Esophagus squamous epithelium (tissue), 5 donors: Measurements from ENCODE around the gene HOTAIR. TPM values are rescaled to one million over a fixed set of nuclear protein-coding genes. Genes with fewer than 3 reads are reported as not detected.

Source experiments
- DNase-seq: peaks from one replicate; lab custom pipeline; 2025; lab: John Stamatoyannopoulos, UW
- H3K27ac ChIP-seq, 4 donors: fragments of 200-600 bp; sonication (generic); one replicate each; pipeline ENCODE4 v1.5.1; 2016 to 2019; ENCODE audit warnings: mild to moderate bottlenecking in 1 of 4
- H3K27me3 ChIP-seq, 4 donors: fragments of 200-600 bp; sonication (generic); 1 replicate in 3 of 4; 2 replicates in 1 of 4; pipeline versions ENCODE4 v1.5.1 to v1.6.0; 2017 to 2021; ENCODE audit warnings: antibody characterized with exemption in 1 of 4
- H3K36me3 ChIP-seq, 3 donors: fragments of 200-600 bp; sonication (generic); one replicate each; pipeline ENCODE4 v1.5.1; 2016 to 2019
- H3K4me1 ChIP-seq, 3 donors: fragments of 200-600 bp; sonication (generic); one replicate each; pipeline ENCODE4 v1.5.1; 2017 to 2019
- H3K4me3 ChIP-seq, 4 donors: fragments of 200-600 bp; sonication (generic); 1 replicate in 3 of 4; 2 replicates in 1 of 4; pipeline ENCODE4 v1.5.1; 2016 to 2019; ENCODE audit warnings: mild to moderate bottlenecking in 2 of 4, moderate library complexity in 1 of 4
- H3K9me3 ChIP-seq, 3 donors: fragments of 200-600 bp; sonication (generic); one replicate each; pipeline ENCODE4 v1.5.1; 2016 to 2019
- CTCF ChIP-seq, 6 experiments: fragments of 450-650 bp in 4 of 6; fragments of 200-600 bp in 2 of 6; sonication (generic) in 2 of 6; IDR thresholded peaks; one replicate each; pipeline ENCODE4 v1.5.1; 2016 to 2019; ENCODE audit warnings: antibody characterized with exemption in 6 of 6, mild to moderate bottlenecking in 4 of 6, moderate library complexity in 4 of 6
- POLR2A ChIP-seq, 4 donors: fragments of 450-650 bp; IDR thresholded peaks; one replicate each; pipeline ENCODE4 v1.6.1; 2017; ENCODE audit warnings: antibody characterized with exemption in 4 of 4, mild to moderate bottlenecking in 4 of 4, moderate library complexity in 3 of 4
- WGBS, 2 donors: methylation state at CpG; one replicate each; pipeline ENCODE4 v1.1.5; 2018; 5-methylcytosine and 5-hydroxymethylcytosine counted together
- intact Hi-C: fragments of 100-400 bp; cut with DNase I; formaldehyde crosslinking; loops from one replicate; pipeline ENCODE4 v1.15.0; 2022
- total RNA-seq, 4 donors: library from RNA; depleted of rRNA; stranded (reverse); fragments of >200 nt; gene quantifications; one replicate each; pipeline ENCODE4 v1.1.0, GENCODE V29; 2016
- donor health status: DM: yes; HTN: yes; CAD: no.

Gene HOTAIR
- total RNA-seq, 4 donors from 2014 or later, result not detected

- no peaks in the 10 kb centered on the region for H3K9me3 ChIP-seq
- 0 to 30% methylated on average over 5 to 7 of the region's 10 CpGs for WGBS, 2 donors
- TF ChIP-seq POLR2A (IDR thresholded peaks at IDR 0.05) (no peak), CTCF (IDR thresholded peaks at IDR 0.05) (no peak)
- no peak overlapping the region for H3K4me3 ChIP-seq
- H3K36me3 ChIP-seq, result no peaks in the 10 kb centered on the region
- no peak overlapping the region for H3K27ac ChIP-seq
- H3K27me3 ChIP-seq, result peaks cover 58 to 100% (median 70%) of the 10 kb centered on the region in 4 donors
- peaks cover under 1 to 32% (median 5%) of the 10 kb centered on the region in 3 donors for H3K4me1 ChIP-seq
- intact Hi-C loops, result no loop called here
- DNase-seq, result no peak
Measured at GRCh38 chr12:53950437-53950773, 24.3 kb downstream of the HOTAIR start.

- no peaks in the 10 kb centered on the region for H3K36me3 ChIP-seq
- peaks cover 53 to 100% (median 72%) of the 10 kb centered on the region in 4 donors for H3K27me3 ChIP-seq
- no peak overlapping the region for H3K4me3 ChIP-seq
- DNase-seq, result no peak
- H3K4me1 ChIP-seq, result peaks cover 0 to 30% (median 5%) of the 10 kb centered on the region in 3 donors
- TF ChIP-seq POLR2A (IDR thresholded peaks at IDR 0.05) (no peak), CTCF (IDR thresholded peaks at IDR 0.05) (no peak)
- H3K27ac ChIP-seq, result no peak overlapping the region
- 9% methylated on average over 15 of the region's 34 CpGs for WGBS, 2 donors
- no peaks in the 10 kb centered on the region for H3K9me3 ChIP-seq
- intact Hi-C loops, result no loop called here
Measured at GRCh38 chr12:53949631-53950436, 24.9 kb downstream of the HOTAIR start.

- Histone ChIP-seq H3K9me3 (no peaks in the 10 kb centered on the region), H3K36me3 (no peaks in the 10 kb centered on the region), H3K4me3 (no peak overlapping the region), H3K27me3 (peaks cover 51 to 100% (median 72%) of the 10 kb centered on the region in 4 donors), H3K27ac (no peak overlapping the region), H3K4me1 (peaks cover 0 to 28% (median 5%) of the 10 kb centered on the region in 3 donors)
- intact Hi-C loops, result no loop called here
- WGBS, 2 donors, result 46 to 52% methylated on average over 3 of the region's 9 CpGs
- DNase-seq, result no peak
- no peak for TF ChIP-seq POLR2A (IDR thresholded peaks at IDR 0.05)
- TF ChIP-seq CTCF (IDR thresholded peaks at IDR 0.05), result no peak
Measured at GRCh38 chr12:53948650-53949593, 25.8 kb downstream of the HOTAIR start.

- H3K27me3 ChIP-seq, result peaks cover 39 to 100% (median 65%) of the 10 kb centered on the region in 4 donors
- no peaks in the 10 kb centered on the region for H3K36me3 ChIP-seq
- H3K27ac ChIP-seq, result no peak overlapping the region
- intact Hi-C loops, result no loop called here
- no peak for TF ChIP-seq POLR2A (IDR thresholded peaks at IDR 0.05)
- no peak for TF ChIP-seq CTCF (IDR thresholded peaks at IDR 0.05)
- H3K9me3 ChIP-seq, result no peaks in the 10 kb centered on the region
- peaks cover 0 to 22% (median 0%) of the 10 kb centered on the region in 3 donors for H3K4me1 ChIP-seq
- H3K4me3 ChIP-seq, result no peak overlapping the region
- no peak for DNase-seq
Measured at GRCh38 chr12:53947743-53948142, 27.0 kb downstream of the HOTAIR start.
